HCT116 (cell line): Measurements from ENCODE around the gene PAK6. TPM values are rescaled to one million over a fixed set of nuclear protein-coding genes. Genes with fewer than 3 reads are reported as not detected.

ENCODE experiments used
- ATAC-seq: fragments of 200-7000 bp; cut with Tn5 transposase; 2 replicates; pipeline ENCODE4 v1.9.1; 2020; ENCODE audit warnings: mild to moderate bottlenecking, moderate library complexity
- BruUV-seq: library from RNA; stranded (reverse); fragments of 400-500 nt; replicated peaks from 2 replicates; lab custom pipeline; 2021; lab: Mats Ljungman, UMichigan
- CTCF ChIA-PET: fragments of 300-600 bp; sonication (Branson Sonifier 250); formaldehyde crosslinking; loops from one replicate; lab custom pipeline; 2021; ENCODE audit warnings: antibody characterized with exemption; lab: Charles Lee
- POLR2A ChIA-PET: fragments of 300-600, 350-600 bp; sonication (Branson Sonifier 250); formaldehyde crosslinking; loops from one replicate; lab custom pipeline; 2021; ENCODE audit warnings: antibody characterized with exemption; lab: Charles Lee
- RAD21 ChIA-PET, 2 experiments: fragments of 300-600 bp; sonication (Branson Sonifier 250); formaldehyde crosslinking; loops; one replicate each; lab custom pipeline; 2023; ENCODE audit warnings: low total read pairs in 2 of 2; ENCODE audit not compliant: uncharacterized antibody in 2 of 2, unreplicated experiment in 2 of 2, low non-redundant PET in 1 of 2; lab: Charles Lee
- DNase-seq: peaks from one replicate; pipeline ENCODE4 v3.0.0-alpha.2; 2010; ENCODE audit warnings: low read depth, low spot score
- H2AFZ ChIP-seq: fragments of 200-600 bp; shearing (Covaris generic), sonication (generic); 2 replicates; pipeline ENCODE4 v1.6.1; 2017; ENCODE audit warnings: low read depth, mixed run types, mixed read lengths, antibody characterized with exemption, low read length; ENCODE audit not compliant: poor library complexity, severe bottlenecking
- H3K27ac ChIP-seq: 2 replicates; pipeline ENCODE4 v1.5.1; 2012; ENCODE audit warnings: low read depth, low read length
- H3K27me3 ChIP-seq: fragments of 200-600 bp; sonication (generic); 2 replicates; pipeline ENCODE4 v1.6.1; 2016; ENCODE audit warnings: mixed run types, low read length, mixed read lengths; ENCODE audit not compliant: insufficient read depth
- H3K36me3 ChIP-seq, 2 experiments: fragments of 200-500 bp in 1 of 2; fragments of 200-600 bp in 1 of 2; sonication (Bioruptor generic) in 1 of 2; sonication (generic) in 1 of 2; 2 replicates each; pipeline versions ENCODE4 v1.5.1 to v1.6.1; 2014 to 2016; ENCODE audit warnings: low read length in 2 of 2, inconsistent platforms in 1 of 2, mixed read lengths in 1 of 2, mixed run types in 1 of 2; ENCODE audit not compliant: insufficient read depth in 2 of 2, control insufficient read depth in 1 of 2
- H3K4me1 ChIP-seq, 2 experiments: fragments of 200-600 bp in 1 of 2; sonication (generic) in 1 of 2; 2 replicates each; pipeline versions ENCODE4 v1.5.1 to v1.6.1; 2012 to 2017; ENCODE audit warnings: low read length in 2 of 2, inconsistent platforms in 1 of 2, mild to moderate bottlenecking in 1 of 2, mixed read lengths in 1 of 2, mixed run types in 1 of 2, moderate library complexity in 1 of 2; ENCODE audit not compliant: insufficient read depth in 2 of 2, control insufficient read depth in 1 of 2
- H3K4me2 ChIP-seq: fragments of 200-600 bp; sonication (generic); 2 replicates; pipeline ENCODE4 v1.6.1; 2017; ENCODE audit warnings: mixed run types, low read length, mixed read lengths
- H3K4me3 ChIP-seq, 2 experiments: fragments of 200-600 bp in 1 of 2; sonication (generic) in 1 of 2; replicated peaks in 1 of 2; 2 replicates each; pipeline ENCODE4 v1.5.1; 2011 to 2016; ENCODE audit warnings: low read length in 2 of 2, control low read depth in 1 of 2, low read depth in 1 of 2, mild to moderate bottlenecking in 1 of 2, mixed read lengths in 1 of 2, mixed run types in 1 of 2
- H3K79me2 ChIP-seq: fragments of 200-600 bp; sonication (generic); 2 replicates; pipeline ENCODE4 v1.6.1; 2017; ENCODE audit warnings: mild to moderate bottlenecking, mixed run types, low read length, moderate library complexity, mixed read lengths; ENCODE audit not compliant: insufficient read depth
- H3K9ac ChIP-seq: fragments of 200-600 bp; sonication (generic); 2 replicates; pipeline ENCODE4 v1.6.1; 2016; ENCODE audit warnings: low read length, mixed read lengths
- H3K9me2 ChIP-seq: fragments of 200-600 bp; sonication (generic), shearing (Covaris generic); 2 replicates; pipeline ENCODE4 v1.6.1; 2017; ENCODE audit warnings: mixed run types, mild to moderate bottlenecking, moderate library complexity; ENCODE audit not compliant: insufficient read depth
- H3K9me3 ChIP-seq, 2 experiments: fragments of 200-500 bp in 1 of 2; fragments of 200-600 bp in 1 of 2; sonication (Bioruptor generic) in 1 of 2; sonication (generic) in 1 of 2; 2 replicates each; pipeline ENCODE4 v1.6.1; 2014 to 2017; ENCODE audit warnings: low read length in 2 of 2, mixed read lengths in 2 of 2, inconsistent platforms in 1 of 2, low read depth in 1 of 2, mild to moderate bottlenecking in 1 of 2, mixed run types in 1 of 2, moderate library complexity in 1 of 2; ENCODE audit not compliant: control insufficient read depth in 1 of 2, insufficient read depth in 1 of 2
- H4K20me1 ChIP-seq: fragments of 200-600 bp; sonication (generic), shearing (Covaris generic); 2 replicates; pipeline ENCODE4 v1.6.1; 2017; ENCODE audit warnings: mixed run types, mild to moderate bottlenecking, moderate library complexity; ENCODE audit not compliant: insufficient read depth
- CEBPB ChIP-seq: IDR thresholded peaks from 2 replicates; pipeline ENCODE4 v1.6.1; 2012; ENCODE audit warnings: low read depth
- ELF1 ChIP-seq: IDR thresholded peaks from 2 replicates; pipeline ENCODE4 v1.6.1; 2012; ENCODE audit warnings: low read depth, borderline replicate concordance
- MAX ChIP-seq: IDR thresholded peaks from 2 replicates; pipeline ENCODE4 v1.6.1; 2012
- POLR2A ChIP-seq: IDR thresholded peaks from 2 replicates; pipeline ENCODE4 v1.7.0; 2011; ENCODE audit warnings: borderline replicate concordance; ENCODE audit not compliant: insufficient read depth, insufficient read length; ENCODE audit errors: extremely low read depth
- REST ChIP-seq: IDR thresholded peaks from 2 replicates; pipeline ENCODE4 v1.6.1; 2012; ENCODE audit warnings: low read depth
- SIN3A ChIP-seq: IDR thresholded peaks from 2 replicates; pipeline ENCODE4 v1.6.1; 2012; ENCODE audit warnings: low read depth
- ZFX ChIP-seq: fragments of 450-650 bp; IDR thresholded peaks from 2 replicates; pipeline ENCODE4 v1.6.1; 2017
- intact Hi-C: fragments of 100-400 bp; cut with micrococcal nuclease; formaldehyde crosslinking; loops from 2 replicates; pipeline ENCODE4 v1.10.0; 2022
- total RNA-seq: library from RNA; stranded (reverse); gene quantifications from one replicate; pipeline ENCODE4 v1.2.1, GENCODE V29; 2021; ENCODE audit not compliant: unreplicated experiment

PAK6 gene
- total RNA-seq, 1 experiment from 2014 or later, result 19.9 TPM

- Histone ChIP-seq H2AFZ (no peak overlapping the region), H3K79me2 (no peaks in the 10 kb centered on the region), H3K4me3 (no peak overlapping the region), H4K20me1 (no peaks in the 10 kb centered on the region), H3K36me3 (no peaks in the 10 kb centered on the region), H3K4me1 (peaks cover 4 to 5% of the 10 kb centered on the region in 2 experiments; a peak in 2 of 4 replicates), H3K9me2 (no peaks in the 10 kb centered on the region), H3K4me2 (no peak overlapping the region), H3K9me3 (no peaks in the 10 kb centered on the region), H3K27ac (no peak overlapping the region), H3K27me3 (no peaks in the 10 kb centered on the region), H3K9ac (no peak overlapping the region)
- DNase-seq (no peak), ATAC-seq (no peak)
- TF ChIP-seq MAX, result no peak
- no peak for TF ChIP-seq ZFX
- TF ChIP-seq REST, result no peak
- no peak for TF ChIP-seq POLR2A
- no peak for TF ChIP-seq CEBPB
- no peak for TF ChIP-seq SIN3A
- no peak for TF ChIP-seq ELF1
- no TSS peak for BruUV-seq
- intact Hi-C loops, result no loop called here
- CTCF ChIA-PET, result interaction anchor here (1.3 to 1.5 kb wide), 2 partner anchors 12 to 26 kb away, joined by 3 to 6 read pairs; no protein-coding TSS in a partner anchor
- RAD21 ChIA-PET, result no interaction called here
- POLR2A ChIA-PET, result no interaction called here
Observed at GRCh38 chr15:40300771-40301170, 61.9 kb downstream of the PAK6 start.
